GM12892 (cell line): ENCODE data around the gene DNAL4.

ENCODE experiments used
- DNase-seq: peaks from one replicate; pipeline ENCODE4 v3.0.0; 2011; ENCODE audit not compliant: insufficient read length
- FAIRE-seq: peaks from 2 replicates; lab custom pipeline; 2011; peaks lifted over from hg19 to GRCh38; lab: Jason Lieb, UNC
- POLR2A ChIP-seq: IDR thresholded peaks from 2 replicates; pipeline ENCODE4 v1.6.1; 2011; ENCODE audit warnings: low read depth, low read length, control low read depth
- POLR2AphosphoS5 ChIP-seq: IDR thresholded peaks from 2 replicates; pipeline ENCODE4 v1.6.1; 2011; ENCODE audit warnings: low read depth, low read length, control low read depth
- TAF1 ChIP-seq: IDR thresholded peaks from 2 replicates; pipeline ENCODE4 v1.6.1; 2011; ENCODE audit warnings: low read depth, mild to moderate bottlenecking, control low read depth, low read length, borderline replicate concordance

DNAL4 gene

GRCh38 chr22:38740116-38740723, 53.7 kb downstream of the DNAL4 start:
- no peak for DNase-seq
- no peak for FAIRE-seq
- TF ChIP-seq TAF1, result no peak
- no peak for TF ChIP-seq POLR2A
- TF ChIP-seq POLR2AphosphoS5, result peak; percentile 51

- DNase-seq (no peak), FAIRE-seq (no peak)
These were observed 54.5 kb downstream of the DNAL4 start for GRCh38 chr22:38739300-38740055.

GRCh38 chr22:38738475-38739070, 55.4 kb downstream of the DNAL4 start:
- no peak for TF ChIP-seq TAF1
- FAIRE-seq, result no peak
- no peak for DNase-seq

More at GRCh38 chr22:38739300-38740055, 54.5 kb downstream of the DNAL4 start:
- TF ChIP-seq POLR2A (peak; percentile 45; the same call in 1 of the 2 replicates), TAF1 (no peak), POLR2AphosphoS5 (no peak)

- FAIRE-seq (no peak), DNase-seq (no peak)
- no peak; the same call in none of the 2 replicates for TF ChIP-seq POLR2AphosphoS5
- TF ChIP-seq POLR2A, result peak; percentile 36; the same call in 1 of the 2 replicates
These were observed 56.5 kb downstream of the DNAL4 start for GRCh38 chr22:38737302-38738060.

DNA sequence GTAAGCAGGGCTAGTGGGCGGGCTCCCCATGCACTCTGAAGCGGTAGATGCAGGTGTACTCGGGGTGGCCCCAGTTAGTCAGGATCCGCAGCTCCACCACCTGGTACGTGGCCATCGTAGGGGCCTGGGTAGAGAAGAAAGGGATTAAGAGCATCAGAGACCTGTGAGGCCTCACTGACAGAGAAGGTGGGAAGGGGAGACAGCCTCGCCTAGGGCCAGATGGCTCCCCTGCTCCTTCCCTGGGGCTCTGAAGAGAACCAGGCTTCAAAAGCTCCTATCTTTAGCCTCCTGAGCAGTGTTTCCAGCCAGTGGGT, 57.7 kb downstream of the DNAL4 start:
- TF ChIP-seq POLR2A (peak; percentile 25; the same call in 1 of the 2 replicates), TAF1 (no peak)

DNA sequence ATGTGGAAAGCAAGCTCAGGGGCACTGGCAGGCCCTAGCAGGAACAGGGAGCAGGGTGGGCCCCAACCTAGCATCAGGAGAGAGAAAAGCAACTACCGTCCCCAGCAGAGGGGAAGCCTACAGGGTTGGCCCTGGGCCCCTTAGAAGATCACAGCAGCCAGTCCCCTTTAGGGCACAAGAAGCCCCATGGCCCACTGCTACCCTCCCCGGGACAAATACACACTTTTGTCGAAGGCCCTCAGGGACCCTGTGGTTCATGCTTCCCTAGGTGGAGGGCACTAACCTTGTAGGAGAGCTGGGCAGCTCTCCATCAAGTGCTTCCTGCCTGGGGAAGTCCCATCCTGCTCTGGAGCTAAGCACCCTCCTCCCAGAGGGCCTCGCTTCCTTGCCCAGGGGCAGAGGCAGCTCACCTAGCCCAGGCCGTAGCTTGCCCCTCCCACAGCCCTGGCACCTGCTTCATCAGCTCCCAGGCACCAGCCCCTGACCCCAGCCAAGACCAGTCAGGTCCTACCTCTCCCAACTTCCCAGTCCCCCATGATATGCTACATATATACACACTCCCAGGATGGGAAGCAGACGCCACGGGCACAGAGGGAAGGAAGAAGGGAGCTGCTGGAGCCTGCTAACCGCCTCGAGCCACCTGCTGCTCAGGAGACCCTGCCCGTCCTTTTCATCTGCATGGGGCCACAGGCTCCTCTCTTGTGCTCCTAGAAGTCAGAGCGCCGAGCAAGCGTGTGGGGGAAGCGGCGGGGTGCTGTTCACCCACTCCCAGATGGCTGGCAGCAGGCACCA, 58.3 kb downstream of the DNAL4 start:
- TF ChIP-seq TAF1 (no peak), POLR2A (peak; percentile 63; the same call in 1 of the 2 replicates), POLR2AphosphoS5 (peak; percentile 86)
- FAIRE-seq, result peak; percentile 73
- no peak for DNase-seq

More for the DNA sequence above, 57.7 kb downstream of the DNAL4 start:
- no peak for DNase-seq
- no peak for FAIRE-seq

DNA sequence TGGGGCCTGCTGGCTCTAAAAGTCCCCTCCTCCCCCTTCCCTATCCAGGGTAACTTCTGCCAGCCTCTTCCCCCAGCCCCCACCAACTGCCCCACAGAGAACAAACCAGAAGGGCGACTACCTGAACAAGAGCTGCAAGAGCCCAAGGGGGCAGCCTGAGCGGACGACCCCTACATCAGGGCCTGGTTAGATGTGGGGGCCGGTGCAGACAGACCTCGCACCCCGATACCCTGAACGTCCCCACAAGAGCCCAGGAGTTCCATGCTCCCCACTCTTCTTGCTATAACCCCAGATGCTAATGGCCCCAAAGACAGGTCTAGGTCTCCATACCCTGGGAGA, 58.8 kb downstream of the DNAL4 start:
- FAIRE-seq (no peak), DNase-seq (no peak)
- TF ChIP-seq POLR2AphosphoS5, result no peak
- no peak for TF ChIP-seq TAF1
- no peak for TF ChIP-seq POLR2A

GRCh38 chr22:38734421-38735100, 59.4 kb downstream of the DNAL4 start:
- DNase-seq (no peak), FAIRE-seq (no peak)
- TF ChIP-seq POLR2AphosphoS5, result no peak
- no peak for TF ChIP-seq TAF1
- TF ChIP-seq POLR2A, result no peak

DNA sequence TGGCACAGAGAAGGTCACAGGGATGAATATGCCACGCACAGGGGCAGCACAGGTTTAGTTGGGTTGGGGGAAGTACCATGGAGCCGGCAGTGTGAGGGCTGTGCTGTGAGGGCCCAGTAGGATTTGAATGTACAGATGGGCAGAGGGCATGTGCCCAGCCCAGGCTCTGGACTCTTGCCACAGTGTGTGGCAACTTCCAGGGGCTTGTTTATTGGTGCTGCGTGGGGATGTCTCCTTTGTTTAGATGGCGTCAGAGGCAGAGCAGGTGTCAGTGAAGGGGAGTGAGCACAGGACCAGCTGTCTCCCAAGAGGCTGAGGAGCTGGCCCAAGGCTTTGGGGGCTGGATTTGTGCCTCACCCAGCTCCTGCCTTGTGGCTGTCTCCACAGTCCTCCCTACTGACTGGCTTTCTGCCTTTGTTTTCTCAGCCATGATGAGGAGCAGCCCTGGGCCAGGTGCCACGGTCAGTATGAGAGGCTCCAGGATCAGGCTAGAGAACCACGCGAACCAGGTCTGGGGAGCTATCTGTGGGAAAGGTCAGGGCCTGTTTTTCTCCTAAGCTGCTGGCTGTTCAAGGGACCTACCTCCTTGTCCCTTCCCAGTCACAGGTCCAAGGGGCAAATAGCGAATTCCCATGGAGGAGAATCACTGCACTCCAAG, 60.1 kb downstream of the DNAL4 start:
- DNase-seq (no peak), FAIRE-seq (no peak)
- peak; percentile 65; the same call in 1 of the 2 replicates for TF ChIP-seq POLR2AphosphoS5
- no peak for TF ChIP-seq TAF1
- peak; percentile 66 for TF ChIP-seq POLR2A

DNA sequence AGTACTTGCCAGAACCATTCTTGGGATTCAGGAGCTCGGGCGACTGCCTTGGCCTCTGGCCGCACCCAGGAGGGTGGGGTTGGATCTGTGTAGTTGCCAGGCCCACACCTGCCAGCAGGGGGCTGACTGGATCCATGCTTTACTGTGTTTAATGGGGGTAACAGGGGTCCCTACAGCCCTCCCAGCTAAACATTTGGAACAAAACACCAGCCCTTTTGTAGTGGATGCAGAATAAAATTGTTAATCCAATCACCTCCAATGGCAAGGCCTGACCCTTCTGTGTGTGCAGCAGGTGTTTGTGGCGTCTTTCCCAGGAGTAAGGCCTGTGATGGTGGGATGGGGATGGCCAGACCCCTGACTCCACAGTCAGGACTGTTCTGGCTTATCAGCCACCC, 60.6 kb downstream of the DNAL4 start:
- FAIRE-seq, result no peak
- peak; percentile 64 for DNase-seq
- TF ChIP-seq POLR2AphosphoS5, result no peak; the same call in 1 of the 2 replicates
- no peak for TF ChIP-seq TAF1
- no peak for TF ChIP-seq POLR2A
